Measurements from ENCODE around the gene PPP1CC. TPM values are rescaled to one million over a fixed set of nuclear protein-coding genes. Genes with fewer than 3 reads are reported as not detected.

The PPP1CC gene
- total RNA-seq, 2 donors from 2014 or later = 179 to 201 TPM

- Mint-ChIP-seq H3K9me3 (peaks cover 2% of the 10 kb centered on the region), H3K4me3 (no peak overlapping the region), H3K4me1 (peaks cover 2% of the 10 kb centered on the region), H3K27me3 (ENCODE audit: insufficient read depth) (peaks cover 2% of the 10 kb centered on the region), H3K36me3 (ENCODE audit: low read depth) (no peaks in the 10 kb centered on the region), H3K27ac (no peak overlapping the region)
- no peaks in the 10 kb centered on the region for H3K36me3 ChIP-seq (ENCODE audit: control insufficient read depth, insufficient read depth, low read length)
- TF ChIP-seq CTCF (conservative IDR thresholded peaks at IDR 0.05) = no peak
- no peaks in the 10 kb centered on the region for H3K9me3 ChIP-seq (ENCODE audit: control insufficient read depth, low read length)
- 95 to 96% methylated on average over 4 of the region's 4 CpGs for WGBS, 2 experiments (ENCODE audit: insufficient coverage in 1 of 2, insufficient read length in 1 of 2)
- H3K27me3 ChIP-seq (ENCODE audit: control insufficient read depth, insufficient read depth, low read length, poor library complexity, severe bottlenecking) = no peaks in the 10 kb centered on the region
- no peak overlapping the region for H3K4me3 ChIP-seq (ENCODE audit: low read length)
- H3K4me1 ChIP-seq (ENCODE audit: control insufficient read depth, insufficient read depth, low read length) = no peaks in the 10 kb centered on the region
- H3K27ac ChIP-seq (ENCODE audit: low read depth, low read length) = no peak overlapping the region
- DNase-seq = no peak
- H3K9ac ChIP-seq (ENCODE audit: extremely low read depth, low read length, poor library complexity, severe bottlenecking) = no peak overlapping the region
These were observed 17.5 kb upstream of the PPP1CC start for GRCh38 chr12:110760204-110760609.

GRCh38 chr12:110758922-110759321 is 16.2 kb upstream of the PPP1CC start:
- H3K4me3 Mint-ChIP-seq = no peak overlapping the region
- no peak for TF ChIP-seq CTCF (conservative IDR thresholded peaks at IDR 0.05)
- Histone ChIP-seq H3K4me1 (ENCODE audit: control insufficient read depth, insufficient read depth, low read length) (no peaks in the 10 kb centered on the region), H3K9ac (ENCODE audit: extremely low read depth, low read length, poor library complexity, severe bottlenecking) (no peak overlapping the region), H3K27me3 (ENCODE audit: control insufficient read depth, insufficient read depth, low read length, poor library complexity, severe bottlenecking) (no peaks in the 10 kb centered on the region), H3K36me3 (ENCODE audit: control insufficient read depth, insufficient read depth, low read length) (no peaks in the 10 kb centered on the region), H3K27ac (ENCODE audit: low read depth, low read length) (no peak overlapping the region), H3K4me3 (ENCODE audit: low read length) (no peak overlapping the region), H3K9me3 (ENCODE audit: control insufficient read depth, low read length) (no peaks in the 10 kb centered on the region)
- H3K9me3 Mint-ChIP-seq = peaks cover 2% of the 10 kb centered on the region
- H3K27ac Mint-ChIP-seq = no peak overlapping the region
- no peak for DNase-seq
- H3K36me3 Mint-ChIP-seq (ENCODE audit: low read depth) = no peaks in the 10 kb centered on the region
- 81 to 93% methylated on average over 3 to 6 of the region's 6 CpGs for WGBS, 2 experiments (ENCODE audit: insufficient coverage in 1 of 2, insufficient read length in 1 of 2)
- H3K27me3 Mint-ChIP-seq (ENCODE audit: insufficient read depth) = peaks cover 2% of the 10 kb centered on the region
- peaks cover 2% of the 10 kb centered on the region for H3K4me1 Mint-ChIP-seq

GRCh38 chr12:110756611-110757010 is 13.9 kb upstream of the PPP1CC start:
- Histone ChIP-seq H3K27ac (ENCODE audit: low read depth, low read length) (no peak overlapping the region), H3K9ac (ENCODE audit: extremely low read depth, low read length, poor library complexity, severe bottlenecking) (no peak overlapping the region), H3K36me3 (ENCODE audit: control insufficient read depth, insufficient read depth, low read length) (no peaks in the 10 kb centered on the region), H3K9me3 (ENCODE audit: control insufficient read depth, low read length) (no peaks in the 10 kb centered on the region), H3K4me1 (ENCODE audit: control insufficient read depth, insufficient read depth, low read length) (no peaks in the 10 kb centered on the region), H3K27me3 (ENCODE audit: control insufficient read depth, insufficient read depth, low read length, poor library complexity, severe bottlenecking) (no peaks in the 10 kb centered on the region), H3K4me3 (ENCODE audit: low read length) (no peak overlapping the region)
- H3K9me3 Mint-ChIP-seq = peaks cover 2% of the 10 kb centered on the region
- no peak for TF ChIP-seq CTCF (conservative IDR thresholded peaks at IDR 0.05)
- H3K4me3 Mint-ChIP-seq = no peak overlapping the region
- no peaks in the 10 kb centered on the region for H3K27me3 Mint-ChIP-seq (ENCODE audit: insufficient read depth)
- no peaks in the 10 kb centered on the region for H3K4me1 Mint-ChIP-seq
- no peak for DNase-seq
- H3K36me3 Mint-ChIP-seq (ENCODE audit: low read depth) = no peaks in the 10 kb centered on the region
- H3K27ac Mint-ChIP-seq = no peak overlapping the region
- 100% methylated on average over 1 of the region's 1 CpG; no CpG with 5 or more reads in 1 of the 2 experiments for WGBS, 2 experiments (ENCODE audit: insufficient coverage in 1 of 2, insufficient read length in 1 of 2)
